ENCODE measurements around the gene PICK1.

PICK1 gene

DNA sequence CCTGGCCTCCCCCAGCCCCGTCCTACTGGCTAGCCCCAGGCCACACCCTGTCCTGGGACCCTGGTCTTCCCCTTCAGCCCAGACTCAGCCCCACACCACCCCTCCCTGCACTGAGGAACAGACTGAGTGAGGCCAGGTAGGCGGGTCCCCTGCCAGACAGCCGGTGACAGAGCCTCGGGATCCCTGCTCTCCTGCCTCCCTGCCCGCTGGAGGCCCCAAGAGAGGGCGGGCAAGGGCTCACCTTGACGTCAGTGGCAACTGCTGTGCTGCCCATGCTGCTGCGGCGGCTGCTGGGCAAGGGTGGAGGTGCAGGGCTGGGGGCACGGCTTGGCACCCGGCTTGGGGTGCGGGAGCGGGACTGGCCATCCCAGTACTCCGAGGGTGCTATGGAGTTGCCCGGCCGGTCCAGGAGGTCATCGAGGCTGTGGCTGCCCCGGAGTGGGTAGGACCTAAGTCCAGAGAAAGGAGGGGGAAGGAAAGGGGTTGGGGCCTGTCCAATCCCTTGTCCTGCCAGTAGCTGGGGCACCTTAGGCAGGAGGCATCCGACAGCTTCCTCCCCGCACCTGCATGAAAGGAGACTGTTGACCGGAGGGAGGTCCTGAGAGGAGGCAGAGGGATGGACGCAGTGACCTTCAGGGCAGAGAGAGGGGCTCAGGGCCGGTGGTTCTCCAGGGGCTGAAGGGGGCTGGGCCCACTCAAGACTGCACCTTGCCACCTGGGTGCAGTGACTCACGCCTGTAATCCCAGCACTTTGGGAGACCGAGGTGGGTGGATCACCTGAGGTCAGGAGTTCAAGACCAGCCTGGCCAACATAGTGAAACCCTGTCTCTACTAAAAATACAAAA, 29.0 kb downstream of the PICK1 start:
- H3K36me3 Mint-ChIP-seq: no peaks in the 10 kb centered on the region
- no peaks in the 10 kb centered on the region for H3K9me3 Mint-ChIP-seq
- no peak overlapping the region for H3K27ac Mint-ChIP-seq
- H3K4me3 Mint-ChIP-seq: no peak overlapping the region
- no peaks in the 10 kb centered on the region for H3K4me1 Mint-ChIP-seq
- H3K27me3 Mint-ChIP-seq: peaks cover 12% of the 10 kb centered on the region

- Mint-ChIP-seq H3K36me3 (no peaks in the 10 kb centered on the region), H3K27me3 (peaks cover 10% of the 10 kb centered on the region), H3K27ac (no peak overlapping the region)
These were observed 29.7 kb downstream of the PICK1 start for GRCh38 chr22:38086942-38087341.

DNA sequence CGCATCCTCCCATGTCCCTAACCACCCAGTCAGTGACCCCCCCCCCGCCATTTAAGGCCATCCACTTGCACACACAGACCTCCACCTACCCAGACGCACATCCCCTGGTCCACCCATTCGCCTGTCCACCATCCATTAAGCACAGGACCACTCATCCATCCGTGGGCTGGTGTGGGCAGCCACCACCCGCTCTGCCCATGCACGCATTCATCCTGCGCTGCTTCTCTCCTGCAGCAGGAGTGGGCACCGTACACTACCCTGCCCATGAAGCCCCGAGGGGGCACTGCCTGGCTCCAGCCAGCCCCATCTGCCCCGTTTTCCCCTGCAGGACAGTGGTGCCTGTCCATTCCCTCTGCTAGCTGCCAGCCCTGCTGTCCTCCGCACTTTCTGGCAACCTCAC, 30.7 kb downstream of the PICK1 start:
- Mint-ChIP-seq H3K4me3 (no peak overlapping the region), H3K36me3 (no peaks in the 10 kb centered on the region), H3K27ac (no peak overlapping the region), H3K4me1 (no peaks in the 10 kb centered on the region), H3K9me3 (no peaks in the 10 kb centered on the region), H3K27me3 (peaks cover 10% of the 10 kb centered on the region)

More at GRCh38 chr22:38086942-38087341, 29.7 kb downstream of the PICK1 start:
- Mint-ChIP-seq H3K9me3 (no peaks in the 10 kb centered on the region), H3K4me3 (no peak overlapping the region), H3K4me1 (no peaks in the 10 kb centered on the region)

- Mint-ChIP-seq H3K36me3 (peaks cover under 1% of the 10 kb centered on the region), H3K27ac (no peak overlapping the region), H3K4me1 (no peaks in the 10 kb centered on the region), H3K27me3 (peaks cover 7% of the 10 kb centered on the region), H3K4me3 (no peak overlapping the region), H3K9me3 (no peaks in the 10 kb centered on the region)
These were observed 31.6 kb downstream of the PICK1 start for GRCh38 chr22:38088629-38089473.

GRCh38 chr22:38089474-38089851, 32.3 kb downstream of the PICK1 start:
- H3K27me3 Mint-ChIP-seq: peaks cover 7% of the 10 kb centered on the region
- no peak overlapping the region for H3K4me3 Mint-ChIP-seq
- peaks cover 4% of the 10 kb centered on the region for H3K36me3 Mint-ChIP-seq
- H3K9me3 Mint-ChIP-seq: no peaks in the 10 kb centered on the region
- no peak overlapping the region for H3K27ac Mint-ChIP-seq
- no peaks in the 10 kb centered on the region for H3K4me1 Mint-ChIP-seq

- Mint-ChIP-seq H3K9me3 (no peaks in the 10 kb centered on the region), H3K27ac (no peak overlapping the region), H3K36me3 (peaks cover 9% of the 10 kb centered on the region), H3K4me3 (no peak overlapping the region), H3K27me3 (no peaks in the 10 kb centered on the region), H3K4me1 (no peaks in the 10 kb centered on the region)
These were observed 39.9 kb downstream of the PICK1 start for GRCh38 chr22:38097058-38097457.

- no peaks in the 10 kb centered on the region for H3K4me1 Mint-ChIP-seq
- peaks cover 9% of the 10 kb centered on the region for H3K36me3 Mint-ChIP-seq
- no peaks in the 10 kb centered on the region for H3K27me3 Mint-ChIP-seq
- H3K4me3 Mint-ChIP-seq: no peak overlapping the region
- H3K27ac Mint-ChIP-seq: no peak overlapping the region
- H3K9me3 Mint-ChIP-seq: no peaks in the 10 kb centered on the region
These were observed 40.6 kb downstream of the PICK1 start for GRCh38 chr22:38097557-38098409.

DNA sequence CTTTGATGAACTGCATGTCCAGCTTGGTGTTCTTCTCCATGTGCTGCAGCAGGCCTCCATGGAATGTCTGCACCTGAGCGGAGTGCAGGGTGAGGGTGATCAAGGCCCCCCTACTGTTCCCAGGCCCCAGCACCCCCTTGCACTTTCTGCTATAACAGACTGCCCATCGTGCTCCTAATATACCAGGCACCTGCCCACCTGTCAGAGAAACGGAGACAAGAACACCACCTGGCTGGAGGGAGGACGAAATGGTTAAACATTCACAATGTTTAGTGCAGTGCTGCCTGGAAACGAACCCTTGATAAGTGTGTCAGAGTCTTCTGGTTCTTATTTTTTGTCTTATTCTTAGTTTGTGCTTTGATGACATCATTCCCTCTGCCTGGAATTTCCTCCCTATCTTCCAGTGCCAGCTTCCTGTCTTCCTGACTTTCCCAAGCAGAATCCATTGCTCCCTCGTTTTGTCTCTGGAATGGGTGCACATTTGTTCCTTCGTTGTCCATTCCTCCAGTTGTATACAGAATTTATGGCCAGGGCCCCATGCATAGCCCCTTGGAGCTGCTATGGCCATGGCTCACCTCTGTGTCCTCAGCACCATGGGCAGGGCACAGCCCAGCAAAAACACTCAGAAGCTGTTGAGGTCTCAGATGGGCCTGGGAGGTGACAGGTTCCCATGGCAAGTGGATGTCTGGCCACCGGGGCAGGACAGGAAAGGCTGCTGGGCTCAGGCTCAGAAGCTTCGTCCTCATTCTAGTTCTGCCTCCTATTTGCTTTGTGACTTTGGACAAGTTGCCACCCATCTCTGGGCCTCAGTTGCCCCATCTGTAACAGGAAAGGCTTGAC, 41.4 kb downstream of the PICK1 start:
- H3K4me1 Mint-ChIP-seq: peaks cover 3% of the 10 kb centered on the region
- no peak overlapping the region for H3K27ac Mint-ChIP-seq
- H3K9me3 Mint-ChIP-seq: no peaks in the 10 kb centered on the region
- no peaks in the 10 kb centered on the region for H3K27me3 Mint-ChIP-seq
- H3K36me3 Mint-ChIP-seq: peaks cover 9% of the 10 kb centered on the region
- H3K4me3 Mint-ChIP-seq: no peak overlapping the region

- H3K9me3 Mint-ChIP-seq: no peaks in the 10 kb centered on the region
- H3K4me3 Mint-ChIP-seq: no peak overlapping the region
- peaks cover 5% of the 10 kb centered on the region for H3K36me3 Mint-ChIP-seq
- no peaks in the 10 kb centered on the region for H3K27me3 Mint-ChIP-seq
- H3K27ac Mint-ChIP-seq: no peak overlapping the region
- H3K4me1 Mint-ChIP-seq: peaks cover 3% of the 10 kb centered on the region
These were observed 46.4 kb downstream of the PICK1 start for GRCh38 chr22:38103641-38104040.

DNA sequence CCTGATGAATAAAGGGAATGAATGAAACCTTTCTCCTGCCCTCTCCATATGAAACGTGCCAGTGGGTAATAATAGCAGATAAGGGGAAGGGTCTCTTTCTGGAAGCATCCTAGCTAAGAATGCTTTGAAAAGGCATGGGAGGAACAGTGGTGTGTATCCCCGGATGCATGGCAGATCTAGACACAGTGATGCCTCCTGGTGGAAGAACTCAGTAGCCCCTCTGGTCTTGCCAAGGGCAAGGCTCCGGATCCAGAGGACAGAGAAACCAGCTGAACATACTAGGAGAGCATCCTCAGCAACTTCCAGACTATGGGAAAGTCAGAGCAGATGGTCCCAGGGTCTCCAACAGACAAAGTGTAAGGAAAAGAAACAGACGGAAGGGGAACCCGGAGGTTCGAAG, 46.9 kb downstream of the PICK1 start:
- H3K4me3 Mint-ChIP-seq: peak overlapping the region; percentile 1
- no peaks in the 10 kb centered on the region for H3K9me3 Mint-ChIP-seq
- H3K27me3 Mint-ChIP-seq: no peaks in the 10 kb centered on the region
- peaks cover 3% of the 10 kb centered on the region for H3K4me1 Mint-ChIP-seq
- H3K27ac Mint-ChIP-seq: no peak overlapping the region
- H3K36me3 Mint-ChIP-seq: peaks cover 6% of the 10 kb centered on the region

- Mint-ChIP-seq H3K36me3 (peaks cover 6% of the 10 kb centered on the region), H3K27ac (no peak overlapping the region), H3K4me3 (no peak overlapping the region), H3K9me3 (no peaks in the 10 kb centered on the region), H3K27me3 (no peaks in the 10 kb centered on the region), H3K4me1 (peaks cover 3% of the 10 kb centered on the region)
These were observed 49.8 kb downstream of the PICK1 start for GRCh38 chr22:38106814-38107578.

DNA sequence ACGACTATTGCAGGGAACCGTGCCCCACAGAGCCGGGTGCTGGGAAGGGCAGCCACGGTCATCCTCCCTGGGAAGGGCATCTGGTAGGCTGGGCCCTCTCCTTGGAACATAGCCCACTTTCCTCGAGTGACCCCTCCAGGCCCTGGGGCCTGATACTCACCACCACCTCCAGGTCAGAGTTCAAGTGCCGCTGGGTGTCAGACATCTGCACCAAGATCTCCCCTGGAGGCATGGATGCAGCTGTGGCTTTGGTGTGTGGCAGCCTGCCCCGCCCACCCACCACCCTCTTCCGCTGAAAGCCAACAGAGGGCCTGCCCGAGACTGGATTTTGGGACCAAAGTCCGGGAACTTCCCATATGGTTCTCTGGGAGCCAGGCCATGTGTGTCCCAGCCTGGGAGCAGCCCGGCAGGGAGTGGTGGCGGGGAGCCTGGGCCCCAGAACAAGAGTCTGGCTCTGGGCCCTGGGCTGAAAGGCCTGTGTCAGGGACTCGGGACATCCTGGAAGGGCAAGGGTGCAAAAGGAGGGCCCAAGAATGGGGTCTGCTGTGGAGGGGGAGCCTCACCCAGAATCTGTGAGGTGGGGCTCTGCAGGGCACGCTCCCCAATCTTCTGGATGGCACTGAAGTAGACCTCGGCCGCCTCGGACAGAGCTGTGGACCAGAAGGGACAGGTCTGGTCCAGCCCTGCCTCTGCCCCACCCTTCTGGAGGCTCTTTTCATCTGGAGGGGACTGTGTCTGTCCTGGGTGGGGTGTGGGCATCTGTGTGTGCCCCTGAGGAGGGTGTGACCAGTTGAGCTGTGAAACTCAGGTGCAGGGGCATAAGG, 50.7 kb downstream of the PICK1 start:
- no peak overlapping the region for H3K4me3 Mint-ChIP-seq
- no peaks in the 10 kb centered on the region for H3K9me3 Mint-ChIP-seq
- peaks cover 3% of the 10 kb centered on the region for H3K4me1 Mint-ChIP-seq
- no peaks in the 10 kb centered on the region for H3K27me3 Mint-ChIP-seq
- no peak overlapping the region for H3K27ac Mint-ChIP-seq
- H3K36me3 Mint-ChIP-seq: peaks cover 8% of the 10 kb centered on the region

DNA sequence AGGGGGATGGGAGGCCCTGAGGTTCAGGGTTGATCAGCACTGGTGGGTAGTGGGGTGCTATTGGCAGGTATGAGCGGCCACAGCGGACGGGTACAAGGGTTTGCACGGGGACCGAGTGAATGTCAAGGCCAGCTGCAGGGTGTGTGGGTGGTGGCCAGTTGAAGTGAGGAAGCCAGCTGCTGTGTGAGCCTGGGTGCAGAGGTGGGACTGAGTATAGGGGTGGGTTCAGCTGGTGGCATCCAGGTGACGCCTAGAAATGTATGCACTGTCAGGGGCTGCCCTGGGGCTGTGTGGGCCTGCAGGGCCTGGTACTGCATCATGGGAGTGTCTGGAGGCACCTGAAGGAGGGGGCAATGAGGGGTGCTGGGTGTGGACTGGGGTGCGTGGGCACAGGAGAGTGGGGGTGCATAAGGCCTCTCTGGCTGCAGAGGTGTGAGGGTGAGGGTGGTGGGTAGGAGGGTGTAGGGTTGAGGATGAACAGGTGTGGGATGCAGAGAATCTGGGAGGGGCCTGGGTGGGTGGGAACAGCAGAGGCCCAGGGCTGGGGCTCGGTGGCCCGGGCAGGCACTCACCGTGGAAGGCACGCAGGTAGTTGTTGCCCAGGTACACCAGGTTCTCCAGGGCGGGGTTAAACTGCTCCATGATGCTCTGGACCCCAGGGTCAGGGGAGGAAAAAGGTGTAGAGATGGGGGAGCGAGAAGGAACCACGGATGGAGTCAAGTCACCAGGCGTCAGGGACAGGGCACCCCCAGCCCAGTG, 51.5 kb downstream of the PICK1 start:
- H3K27me3 Mint-ChIP-seq: no peaks in the 10 kb centered on the region
- H3K9me3 Mint-ChIP-seq: no peaks in the 10 kb centered on the region
- H3K36me3 Mint-ChIP-seq: peaks cover 8% of the 10 kb centered on the region
- H3K4me1 Mint-ChIP-seq: no peaks in the 10 kb centered on the region
- no peak overlapping the region for H3K4me3 Mint-ChIP-seq
- H3K27ac Mint-ChIP-seq: no peak overlapping the region

All from activated naive CD4-positive, alpha-beta T cell treated with anti-CD3 and anti-CD28 coated beads, Interleukin-2, amount 50 U/mL, for 24 hours (primary cell).